Astrocyte (in vitro differentiated cells and primary cell): ENCODE results near the gene ZNF653. TPM values are rescaled to one million over a fixed set of nuclear protein-coding genes. Genes with fewer than 3 reads are reported as not detected.

Experiments used
- DNase-seq: peaks from one replicate; pipeline ENCODE4 v3.0.0-alpha.2; 2010; ENCODE audit warnings: low read depth
- FAIRE-seq: peaks from 2 replicates; lab custom pipeline; 2011; peaks lifted over from hg19 to GRCh38; lab: Jason Lieb, UNC
- H2AFZ ChIP-seq: 2 replicates; pipeline ENCODE4 v1.6.0; 2012; ENCODE audit warnings: low read depth, low read length, inconsistent platforms
- H3K27ac ChIP-seq: 2 replicates; pipeline ENCODE4 v1.5.1; 2011; ENCODE audit warnings: low read depth, low read length, inconsistent platforms
- H3K27me3 ChIP-seq: 2 replicates; pipeline ENCODE4 v1.6.0; 2011; ENCODE audit warnings: low read length, inconsistent platforms; ENCODE audit not compliant: insufficient read depth
- H3K36me3 ChIP-seq: 2 replicates; pipeline ENCODE4 v1.5.1; 2011; ENCODE audit warnings: low read length, inconsistent platforms; ENCODE audit not compliant: insufficient read depth
- H3K4me1 ChIP-seq: 2 replicates; pipeline ENCODE4 v1.5.1; 2011; ENCODE audit warnings: low read length, inconsistent platforms; ENCODE audit not compliant: insufficient read depth
- H3K4me2 ChIP-seq: 2 replicates; pipeline ENCODE4 v1.6.0; 2012; ENCODE audit warnings: low read length, inconsistent platforms
- H3K4me3 ChIP-seq: 2 replicates; pipeline ENCODE4 v1.5.1; 2011; ENCODE audit warnings: low read depth, mild to moderate bottlenecking, low read length, inconsistent platforms; ENCODE audit not compliant: insufficient read depth
- H3K79me2 ChIP-seq: 2 replicates; pipeline ENCODE4 v1.6.0; 2012; ENCODE audit warnings: mild to moderate bottlenecking, low read length, inconsistent platforms; ENCODE audit not compliant: insufficient read depth
- H3K9ac ChIP-seq: 2 replicates; pipeline ENCODE4 v1.6.0; 2012; ENCODE audit warnings: mild to moderate bottlenecking, low read length, inconsistent platforms
- H3K9me3 ChIP-seq: 2 replicates; pipeline ENCODE4 v1.5.1; 2012; ENCODE audit warnings: low read depth, mild to moderate bottlenecking, low read length, inconsistent platforms; ENCODE audit not compliant: insufficient read depth
- H4K20me1 ChIP-seq: 2 replicates; pipeline ENCODE4 v1.6.0; 2012; ENCODE audit warnings: low read length, inconsistent platforms; ENCODE audit not compliant: insufficient read depth
- H3K27ac Mint-ChIP-seq: one replicate; pipeline ENCODE4 v1.8.0; 2021; ENCODE audit warnings: mild to moderate bottlenecking, mixed read lengths; ENCODE audit not compliant: unreplicated experiment
- H3K27me3 Mint-ChIP-seq: one replicate; pipeline ENCODE4 v1.8.0; 2021; ENCODE audit warnings: low read depth, mixed read lengths; ENCODE audit not compliant: unreplicated experiment
- H3K36me3 Mint-ChIP-seq: one replicate; pipeline ENCODE4 v1.8.0; 2021; ENCODE audit warnings: low read depth, mixed read lengths; ENCODE audit not compliant: unreplicated experiment
- H3K4me1 Mint-ChIP-seq: one replicate; pipeline ENCODE4 v1.8.0; 2021; ENCODE audit warnings: low read depth, mixed read lengths; ENCODE audit not compliant: unreplicated experiment
- H3K4me3 Mint-ChIP-seq: one replicate; pipeline ENCODE4 v1.8.0; 2021; ENCODE audit warnings: mild to moderate bottlenecking, moderate library complexity, mixed read lengths; ENCODE audit not compliant: unreplicated experiment
- H3K9me3 Mint-ChIP-seq: one replicate; pipeline ENCODE4 v1.8.0; 2021; ENCODE audit warnings: mild to moderate bottlenecking, mixed read lengths; ENCODE audit not compliant: unreplicated experiment
- EZH2 ChIP-seq: IDR thresholded peaks from 2 replicates; pipeline ENCODE4 v1.6.1; 2012; ENCODE audit warnings: mild to moderate bottlenecking, low read length, inconsistent platforms; ENCODE audit not compliant: insufficient read depth
- total RNA-seq: library from RNA; stranded (reverse); gene quantifications from 2 replicates; pipeline ENCODE4 v1.2.1, GENCODE V29; 2021
- TF ChIP-seq, protein P1 (sequence below): IDR thresholded peaks from 2 replicates; pipeline ENCODE4 v1.5.1; 2011; ENCODE audit warnings: low read depth, mild to moderate bottlenecking, inconsistent platforms, low read length, moderate library complexity; ENCODE audit not compliant: insufficient read depth

Gene ZNF653
- total RNA-seq, 1 donor from 2014 or later = 7.6 TPM

DNA sequence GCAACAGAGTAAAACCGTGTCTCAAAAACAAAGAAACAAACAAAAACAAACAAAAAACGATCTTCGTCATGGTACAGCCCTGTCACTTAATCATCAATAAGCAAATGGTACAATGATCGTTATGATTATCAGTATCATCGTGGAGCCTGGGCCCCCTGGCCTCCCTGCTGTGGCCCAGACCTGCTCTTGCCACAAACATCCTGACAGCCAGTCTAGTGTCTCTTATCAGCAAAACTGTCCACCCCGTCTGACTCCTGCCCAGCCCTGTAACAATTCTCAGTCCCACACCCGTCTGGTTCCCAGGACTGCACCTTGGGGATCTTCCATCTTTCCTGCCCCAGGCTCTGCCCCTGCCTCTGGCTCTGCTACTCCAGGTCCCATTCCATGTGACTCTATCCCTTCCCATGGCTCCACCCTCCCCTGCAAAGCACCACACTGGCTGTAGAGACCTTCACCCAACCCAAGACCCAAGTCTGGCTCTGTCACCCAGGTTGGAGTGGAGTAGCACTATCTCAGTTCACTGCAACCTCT, 5.7 kb downstream of the ZNF653 start:
- Mint-ChIP-seq H3K27ac (peak overlapping the region; percentile 81), H3K9me3 (no peaks in the 10 kb centered on the region), H3K27me3 (no peaks in the 10 kb centered on the region), H3K36me3 (peaks cover 8% of the 10 kb centered on the region), H3K4me3 (no peak overlapping the region), H3K4me1 (peaks cover 3% of the 10 kb centered on the region)
- H3K4me3 ChIP-seq = no peak overlapping the region
- H2AFZ ChIP-seq = no peak overlapping the region
- no peaks in the 10 kb centered on the region for H3K36me3 ChIP-seq
- no peak overlapping the region for H3K4me2 ChIP-seq
- FAIRE-seq = no peak
- H3K27ac ChIP-seq = no peak overlapping the region
- no peaks in the 10 kb centered on the region for H3K27me3 ChIP-seq
- peaks cover 13% of the 10 kb centered on the region for H4K20me1 ChIP-seq
- H3K79me2 ChIP-seq = no peaks in the 10 kb centered on the region
- TF ChIP-seq, protein P1, sequence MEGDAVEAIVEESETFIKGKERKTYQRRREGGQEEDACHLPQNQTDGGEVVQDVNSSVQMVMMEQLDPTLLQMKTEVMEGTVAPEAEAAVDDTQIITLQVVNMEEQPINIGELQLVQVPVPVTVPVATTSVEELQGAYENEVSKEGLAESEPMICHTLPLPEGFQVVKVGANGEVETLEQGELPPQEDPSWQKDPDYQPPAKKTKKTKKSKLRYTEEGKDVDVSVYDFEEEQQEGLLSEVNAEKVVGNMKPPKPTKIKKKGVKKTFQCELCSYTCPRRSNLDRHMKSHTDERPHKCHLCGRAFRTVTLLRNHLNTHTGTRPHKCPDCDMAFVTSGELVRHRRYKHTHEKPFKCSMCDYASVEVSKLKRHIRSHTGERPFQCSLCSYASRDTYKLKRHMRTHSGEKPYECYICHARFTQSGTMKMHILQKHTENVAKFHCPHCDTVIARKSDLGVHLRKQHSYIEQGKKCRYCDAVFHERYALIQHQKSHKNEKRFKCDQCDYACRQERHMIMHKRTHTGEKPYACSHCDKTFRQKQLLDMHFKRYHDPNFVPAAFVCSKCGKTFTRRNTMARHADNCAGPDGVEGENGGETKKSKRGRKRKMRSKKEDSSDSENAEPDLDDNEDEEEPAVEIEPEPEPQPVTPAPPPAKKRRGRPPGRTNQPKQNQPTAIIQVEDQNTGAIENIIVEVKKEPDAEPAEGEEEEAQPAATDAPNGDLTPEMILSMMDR = no peak
- no peak for TF ChIP-seq EZH2
- no peak for DNase-seq
- no peak overlapping the region for H3K9ac ChIP-seq
- H3K4me1 ChIP-seq = no peaks in the 10 kb centered on the region
- H3K9me3 ChIP-seq = no peaks in the 10 kb centered on the region

DNA sequence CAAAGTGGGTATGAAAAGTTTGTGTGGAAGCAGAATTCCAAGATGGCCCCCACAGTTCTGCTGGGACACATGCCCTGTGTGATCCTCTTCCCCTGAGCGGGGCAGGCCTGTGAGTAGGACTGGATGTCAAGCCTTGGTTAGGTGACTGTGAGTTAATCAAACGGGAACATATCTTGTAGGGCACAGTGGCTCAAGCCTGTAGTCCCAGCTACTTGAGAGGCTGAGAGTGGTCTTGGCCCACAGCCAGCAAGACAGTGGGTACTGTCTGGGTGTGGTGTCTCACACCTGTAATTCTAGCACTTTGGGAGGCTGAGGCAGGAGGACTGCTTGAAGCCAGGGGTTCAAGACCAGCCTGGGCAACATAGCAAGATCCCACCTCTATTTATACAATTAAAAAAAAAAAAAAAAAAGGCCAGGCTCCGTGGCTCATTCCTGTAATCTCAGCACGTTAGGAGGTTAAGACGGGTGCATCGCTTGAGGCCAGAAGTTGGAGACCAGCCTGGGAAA, 6.4 kb downstream of the ZNF653 start:
- H3K27me3 Mint-ChIP-seq = no peaks in the 10 kb centered on the region
- Histone ChIP-seq H3K27me3 (no peaks in the 10 kb centered on the region), H3K4me2 (no peak overlapping the region), H3K4me1 (no peaks in the 10 kb centered on the region), H3K27ac (no peak overlapping the region), H4K20me1 (peaks cover 13% of the 10 kb centered on the region), H3K36me3 (no peaks in the 10 kb centered on the region), H3K4me3 (no peak overlapping the region), H2AFZ (no peak overlapping the region), H3K9ac (no peak overlapping the region), H3K9me3 (no peaks in the 10 kb centered on the region), H3K79me2 (no peaks in the 10 kb centered on the region)
- no peaks in the 10 kb centered on the region for H3K9me3 Mint-ChIP-seq
- H3K27ac Mint-ChIP-seq = no peak overlapping the region
- TF ChIP-seq EZH2 = no peak
- TF ChIP-seq, protein P1 = no peak
- FAIRE-seq = no peak
- no peak overlapping the region for H3K4me3 Mint-ChIP-seq
- H3K36me3 Mint-ChIP-seq = peaks cover 8% of the 10 kb centered on the region
- peaks cover 3% of the 10 kb centered on the region for H3K4me1 Mint-ChIP-seq
- DNase-seq = no peak

DNA sequence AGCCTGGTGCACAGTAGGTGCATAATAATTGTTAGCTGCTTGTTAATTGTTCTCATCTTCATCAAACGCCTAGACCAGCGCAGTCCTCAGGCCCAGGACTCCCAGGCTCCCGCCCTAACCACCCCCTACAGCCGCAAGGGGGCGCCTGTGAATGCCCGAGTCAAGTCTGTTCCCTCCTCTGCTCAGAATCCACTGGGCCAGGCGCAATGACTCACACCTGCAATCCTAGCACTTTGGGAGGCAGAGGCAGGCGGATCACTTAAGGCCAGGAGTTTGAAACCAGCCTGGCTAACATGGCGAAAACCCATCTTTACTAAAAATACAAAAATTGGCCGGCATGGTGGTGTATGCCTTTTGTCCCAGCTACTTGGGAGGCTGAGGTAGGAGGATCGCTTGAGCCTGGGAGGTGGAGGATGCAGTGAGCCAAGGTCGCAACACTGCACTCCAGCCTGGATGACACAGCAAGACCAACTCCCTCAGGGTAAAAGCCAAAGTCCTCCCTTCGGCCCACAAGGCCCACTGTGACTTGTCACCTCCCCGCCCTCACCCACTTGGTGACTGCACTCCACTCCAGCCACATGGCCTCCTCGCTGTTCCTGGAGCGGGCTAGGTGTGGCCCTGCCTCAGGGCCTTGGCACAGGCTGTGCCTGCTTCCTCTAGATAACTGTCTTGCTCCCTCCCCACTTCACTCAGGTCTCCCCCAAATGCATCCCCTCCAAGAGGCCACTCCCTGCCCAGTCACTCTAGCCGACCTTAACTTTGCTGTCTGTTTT, 9.1 kb downstream of the ZNF653 start:
- no peak overlapping the region for H2AFZ ChIP-seq

More for the DNA sequence above, 9.1 kb downstream of the ZNF653 start:
- TF ChIP-seq, protein P1 = peak; percentile 59
- no peak for TF ChIP-seq EZH2
- H3K4me1 Mint-ChIP-seq = peaks cover 3% of the 10 kb centered on the region
- no peak overlapping the region for H3K27ac Mint-ChIP-seq
- no peaks in the 10 kb centered on the region for H3K79me2 ChIP-seq
- FAIRE-seq (no peak), DNase-seq (peak; percentile 57)
- no peaks in the 10 kb centered on the region for H3K27me3 Mint-ChIP-seq
- H3K27me3 ChIP-seq = no peaks in the 10 kb centered on the region
- H3K36me3 ChIP-seq = no peaks in the 10 kb centered on the region
- peaks cover 13% of the 10 kb centered on the region for H4K20me1 ChIP-seq
- H3K4me2 ChIP-seq = no peak overlapping the region
- H3K36me3 Mint-ChIP-seq = peaks cover 11% of the 10 kb centered on the region
- no peaks in the 10 kb centered on the region for H3K9me3 ChIP-seq
- no peak overlapping the region for H3K4me3 ChIP-seq
- H3K4me1 ChIP-seq = no peaks in the 10 kb centered on the region
- H3K27ac ChIP-seq = no peak overlapping the region
- no peak overlapping the region for H3K4me3 Mint-ChIP-seq
- H3K9me3 Mint-ChIP-seq = no peaks in the 10 kb centered on the region
- no peak overlapping the region for H3K9ac ChIP-seq
